ENCODE measurements around the gene UVRAG. TPM values are rescaled to one million over a fixed set of nuclear protein-coding genes. Genes with fewer than 3 reads are reported as not detected.

The UVRAG gene
- polyA plus RNA-seq, 3 donors from 2014 or later: 7.2 to 19.3 (median 15.7) TPM

DNA sequence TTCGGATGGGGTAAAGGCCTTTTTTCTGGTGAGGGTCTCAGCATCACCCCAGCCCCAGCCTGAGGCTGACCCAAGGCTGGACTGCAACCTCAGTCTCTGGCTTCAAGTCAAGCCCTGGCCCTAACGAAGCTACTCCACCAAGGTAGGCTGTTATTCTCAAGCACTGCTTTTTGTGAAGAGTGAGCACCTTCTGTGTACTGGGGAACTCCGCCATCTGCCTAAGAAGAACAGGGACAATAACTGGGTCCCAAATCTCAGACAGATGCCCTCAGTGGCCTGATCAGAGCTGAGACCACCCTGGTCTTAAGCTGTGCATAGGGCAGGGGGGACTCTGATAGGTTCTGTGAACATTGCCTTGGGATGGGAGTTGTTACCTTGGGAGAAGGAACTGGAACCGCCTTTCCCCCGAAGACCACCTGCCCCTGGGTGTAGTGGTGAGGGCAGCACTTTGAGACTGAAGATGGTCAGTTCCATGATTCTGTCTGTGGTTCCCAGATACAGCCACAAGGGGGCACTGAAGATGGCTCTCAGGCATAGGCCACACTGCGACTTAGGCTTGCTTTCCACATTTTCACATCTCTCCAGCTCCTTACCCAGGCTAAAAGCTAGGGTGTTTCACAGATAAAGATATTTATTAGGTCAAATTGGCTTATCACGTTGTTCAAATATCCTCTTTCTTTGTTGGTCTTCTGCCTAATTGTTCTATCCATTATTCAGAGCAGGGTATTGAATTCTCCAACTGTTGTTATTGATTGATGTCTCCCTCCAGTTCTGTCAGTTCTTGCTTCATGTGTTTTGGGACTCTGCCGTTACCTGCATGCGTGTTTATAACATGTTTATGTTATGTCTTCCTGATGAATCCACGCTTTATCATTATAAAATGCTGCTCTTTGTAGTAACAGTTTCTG is 11.8 kb upstream of the UVRAG start:
- no peaks in the 10 kb centered on the region for H3K4me1 Mint-ChIP-seq
- H3K36me3 Mint-ChIP-seq: no peaks in the 10 kb centered on the region
- no peaks in the 10 kb centered on the region for H3K27me3 Mint-ChIP-seq (ENCODE audit: low read depth in 3 of 3)
- H3K9me3 Mint-ChIP-seq: no peaks in the 10 kb centered on the region
- DNase-seq: peak; percentile 64 to 69 (median 67)
- no peak overlapping the region for H3K27ac Mint-ChIP-seq
- H3K4me3 Mint-ChIP-seq: no peak overlapping the region

DNA sequence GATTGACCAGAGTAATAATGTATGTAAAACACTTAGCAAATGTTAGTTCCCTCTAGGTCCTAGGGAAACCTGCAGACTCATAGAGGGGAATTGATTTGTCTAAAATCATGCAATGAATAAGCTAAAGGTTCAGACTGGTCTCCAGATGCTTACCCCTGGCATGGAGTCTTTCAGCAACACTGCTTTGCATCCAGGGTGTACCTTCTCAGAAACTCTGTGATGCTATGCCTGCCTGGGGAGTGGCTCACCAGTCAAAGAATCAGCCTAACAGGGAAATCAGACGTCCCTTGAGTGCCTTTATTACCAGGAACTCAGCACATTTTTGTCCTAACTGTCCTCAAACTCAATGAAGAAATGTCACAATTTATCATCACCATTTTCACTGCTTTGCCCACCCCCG is 5.9 kb upstream of the UVRAG start:
- no peak for DNase-seq
- H3K4me3 Mint-ChIP-seq: no peak overlapping the region
- no peaks in the 10 kb centered on the region for H3K9me3 Mint-ChIP-seq
- peaks cover 7% of the 10 kb centered on the region in 2 donors for H3K4me1 Mint-ChIP-seq
- no peak overlapping the region for H3K27ac Mint-ChIP-seq
- no peaks in the 10 kb centered on the region for H3K36me3 Mint-ChIP-seq
- peaks cover 1 to 3% (median 1%) of the 10 kb centered on the region in 3 donors for H3K27me3 Mint-ChIP-seq (ENCODE audit: low read depth in 3 of 3)

DNA sequence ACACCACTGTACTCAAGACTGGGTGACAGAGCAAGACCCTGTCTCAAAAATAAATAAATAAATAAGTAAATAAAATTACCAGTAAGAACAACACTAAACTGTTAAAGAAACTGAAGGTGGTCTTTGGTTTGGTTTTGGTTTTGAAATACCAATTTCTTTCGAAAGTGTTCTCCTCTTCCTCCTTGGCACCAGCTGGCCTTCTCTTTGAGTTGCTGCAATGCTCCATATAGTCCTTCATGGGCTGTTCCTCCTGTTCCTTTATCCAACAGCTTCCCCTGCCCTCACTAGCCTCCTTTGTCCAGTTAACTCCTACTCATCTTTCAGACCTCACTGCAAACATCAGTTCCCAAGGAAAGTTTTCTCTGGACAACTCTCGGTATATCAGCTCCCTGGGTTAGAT is 5.0 kb upstream of the UVRAG start:
- peaks cover 9 to 10% (median 10%) of the 10 kb centered on the region in 3 donors for H3K27me3 Mint-ChIP-seq (ENCODE audit: low read depth in 3 of 3)
- H3K4me3 Mint-ChIP-seq: no peak overlapping the region
- no peaks in the 10 kb centered on the region for H3K36me3 Mint-ChIP-seq
- no peak for DNase-seq
- H3K27ac Mint-ChIP-seq: peak overlapping the region in 2 of 6 donors; percentile 8 to 14
- peaks cover 10 to 13% of the 10 kb centered on the region in 2 donors for H3K4me1 Mint-ChIP-seq
- H3K9me3 Mint-ChIP-seq: no peaks in the 10 kb centered on the region

DNA sequence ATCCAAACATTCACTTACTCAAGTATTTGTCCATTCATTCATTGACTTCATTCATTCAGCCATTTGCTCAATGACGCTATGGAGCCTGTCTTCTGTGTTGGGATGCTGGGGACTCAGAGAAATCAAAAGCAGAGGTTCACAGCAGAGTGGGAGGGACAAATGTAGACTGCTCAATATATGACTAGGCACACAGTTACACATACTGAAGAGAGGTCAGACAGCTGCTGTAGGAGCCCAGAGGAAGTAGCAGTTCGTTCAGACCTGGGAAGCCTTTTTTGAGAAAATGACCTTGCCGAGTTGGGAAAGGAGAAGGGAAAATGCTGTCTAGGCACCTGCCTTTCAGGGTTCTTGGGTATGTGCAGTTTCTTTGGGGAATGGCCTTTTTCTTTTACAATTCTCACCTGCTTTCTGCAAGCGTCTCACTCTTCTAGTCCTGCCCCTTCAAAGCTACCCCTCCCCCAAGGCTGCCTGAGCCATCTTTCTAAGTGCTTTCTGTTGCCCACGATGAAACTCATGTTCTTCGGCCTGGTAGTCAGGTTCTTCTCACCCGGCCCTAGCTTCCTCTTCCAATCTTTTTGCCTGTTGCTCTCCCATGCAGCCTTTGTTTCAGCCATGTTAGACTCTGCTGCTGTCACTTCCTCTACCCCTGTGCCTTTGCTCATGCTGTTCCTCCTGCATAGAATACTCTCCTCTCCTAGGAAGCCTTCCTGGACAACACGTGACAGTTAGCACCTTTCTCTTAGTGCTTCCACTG is 4.2 kb upstream of the UVRAG start:
- Mint-ChIP-seq H3K9me3 (no peaks in the 10 kb centered on the region), H3K36me3 (no peaks in the 10 kb centered on the region), H3K27me3 (ENCODE audit: low read depth in 3 of 3) (peaks cover 10 to 11% (median 11%) of the 10 kb centered on the region in 3 donors), H3K4me3 (no peak overlapping the region), H3K4me1 (peaks cover 10 to 13% of the 10 kb centered on the region in 2 donors), H3K27ac (peak overlapping the region in 1 of 6 donors; percentile 14)
- DNase-seq: no peak

DNA sequence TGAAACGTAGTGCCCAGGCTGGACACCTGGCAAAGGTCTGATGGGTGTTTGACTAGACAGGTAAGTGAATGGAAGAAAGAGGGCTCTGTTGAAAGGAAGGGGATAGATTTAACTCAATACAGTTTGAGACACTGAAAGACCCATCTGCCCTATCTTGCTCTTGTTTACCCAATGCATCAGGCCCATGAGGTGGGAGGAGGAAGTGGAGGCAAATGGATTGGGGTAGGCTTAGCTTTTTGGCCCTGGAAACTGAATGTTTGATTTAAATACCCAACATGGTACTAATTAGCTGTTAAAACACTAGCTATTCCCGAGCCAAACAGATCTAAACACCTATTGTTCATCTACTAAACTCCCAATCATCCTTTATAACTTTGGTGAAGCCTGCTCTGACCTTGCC is 3.5 kb upstream of the UVRAG start:
- no peak for DNase-seq
- Mint-ChIP-seq H3K9me3 (no peaks in the 10 kb centered on the region), H3K4me3 (no peak overlapping the region), H3K36me3 (no peaks in the 10 kb centered on the region), H3K27me3 (ENCODE audit: low read depth in 3 of 3) (peaks cover 10 to 11% (median 11%) of the 10 kb centered on the region in 3 donors), H3K4me1 (peaks cover 10 to 13% of the 10 kb centered on the region in 2 donors), H3K27ac (peak overlapping the region in 1 of 6 donors; percentile 14)

DNA sequence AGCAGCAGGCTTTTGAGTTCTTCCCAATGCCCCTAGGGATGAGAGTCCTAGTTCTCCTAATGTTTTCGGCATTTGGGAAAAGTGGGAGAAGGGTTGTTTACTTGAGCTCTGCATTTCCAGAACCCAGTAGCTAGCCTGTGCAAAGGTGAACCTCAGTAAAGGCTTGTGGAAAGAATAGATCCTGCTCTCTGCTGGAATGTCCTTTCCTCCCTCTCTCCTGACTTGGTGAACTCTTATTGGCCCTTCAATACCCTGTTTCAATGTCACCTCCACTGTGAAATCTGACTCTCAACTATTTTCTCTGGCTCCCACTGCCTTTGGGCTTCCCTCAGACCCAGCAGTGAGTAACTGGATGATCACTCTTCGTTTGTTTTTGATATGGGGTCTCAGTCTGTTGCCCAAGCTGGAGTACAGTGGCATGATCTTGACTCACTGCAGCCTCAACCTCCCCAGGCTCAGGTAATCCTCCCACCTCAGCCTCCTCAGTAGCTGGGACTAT is 2.4 kb upstream of the UVRAG start:
- Mint-ChIP-seq H3K27ac (no peak overlapping the region), H3K4me1 (peaks cover 10 to 13% of the 10 kb centered on the region in 2 donors), H3K27me3 (ENCODE audit: low read depth in 3 of 3) (peaks cover 10 to 11% (median 11%) of the 10 kb centered on the region in 3 donors), H3K4me3 (no peak overlapping the region), H3K9me3 (no peaks in the 10 kb centered on the region), H3K36me3 (no peaks in the 10 kb centered on the region)
- no peak for DNase-seq

DNA sequence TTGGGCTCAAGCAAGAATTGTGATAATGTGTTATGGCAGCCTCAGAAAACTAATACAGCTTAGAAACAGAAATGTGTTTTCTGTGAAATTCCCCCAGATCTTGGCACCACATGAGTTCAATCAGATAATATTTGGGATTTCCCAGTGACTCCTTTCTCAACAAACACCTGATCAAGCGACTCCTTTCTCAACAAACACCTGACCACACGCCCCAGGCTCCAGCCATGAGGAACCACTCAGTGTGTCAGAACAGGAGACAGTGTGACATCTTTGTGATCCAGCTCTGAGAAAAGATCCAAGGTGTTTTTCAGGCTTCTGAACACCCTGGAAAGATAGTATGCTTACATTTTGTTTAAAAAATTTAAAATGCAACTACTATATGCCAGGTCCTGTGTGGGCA is 1.9 kb upstream of the UVRAG start:
- H3K27me3 Mint-ChIP-seq (ENCODE audit: low read depth in 3 of 3): peaks cover 10 to 11% (median 11%) of the 10 kb centered on the region in 3 donors
- DNase-seq: no peak
- peak overlapping the region in 1 of 5 donors; percentile 87 for H3K4me3 Mint-ChIP-seq
- peaks cover 13 to 17% of the 10 kb centered on the region in 2 donors for H3K4me1 Mint-ChIP-seq
- H3K36me3 Mint-ChIP-seq: no peaks in the 10 kb centered on the region
- peak overlapping the region in 2 of 6 donors; percentile 92 to 98 for H3K27ac Mint-ChIP-seq
- no peaks in the 10 kb centered on the region for H3K9me3 Mint-ChIP-seq

DNA sequence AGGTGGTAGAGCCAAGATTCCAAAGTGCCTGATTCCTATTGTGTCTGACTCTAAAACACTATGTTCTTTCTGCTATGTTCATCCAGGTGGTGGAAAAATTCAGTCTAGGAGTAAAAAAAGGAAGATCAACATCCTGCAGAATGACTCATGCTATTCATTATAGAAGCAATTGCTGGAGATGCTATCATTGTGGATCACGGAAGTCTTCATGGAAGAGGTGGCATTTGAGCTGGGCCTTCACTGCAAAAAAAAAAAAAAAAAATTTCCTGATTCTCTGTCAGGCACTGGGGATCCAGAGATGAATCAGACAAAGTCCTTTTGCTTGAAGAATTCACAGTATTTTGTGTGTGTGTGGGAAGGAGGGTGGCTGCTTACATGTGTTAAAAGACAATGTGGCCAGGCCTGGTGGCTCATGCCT is 1.4 kb upstream of the UVRAG start:
- no peak for DNase-seq
- H3K9me3 Mint-ChIP-seq: no peaks in the 10 kb centered on the region
- H3K4me1 Mint-ChIP-seq: peaks cover 15 to 19% of the 10 kb centered on the region in 2 donors
- no peaks in the 10 kb centered on the region for H3K36me3 Mint-ChIP-seq
- H3K27ac Mint-ChIP-seq: peak overlapping the region in 4 of 6 donors; percentile 26 to 98 (median 92)
- peak overlapping the region; percentile 55 to 93 (median 88) for H3K4me3 Mint-ChIP-seq
- peaks cover 10 to 11% (median 11%) of the 10 kb centered on the region in 3 donors for H3K27me3 Mint-ChIP-seq (ENCODE audit: low read depth in 3 of 3)

DNA sequence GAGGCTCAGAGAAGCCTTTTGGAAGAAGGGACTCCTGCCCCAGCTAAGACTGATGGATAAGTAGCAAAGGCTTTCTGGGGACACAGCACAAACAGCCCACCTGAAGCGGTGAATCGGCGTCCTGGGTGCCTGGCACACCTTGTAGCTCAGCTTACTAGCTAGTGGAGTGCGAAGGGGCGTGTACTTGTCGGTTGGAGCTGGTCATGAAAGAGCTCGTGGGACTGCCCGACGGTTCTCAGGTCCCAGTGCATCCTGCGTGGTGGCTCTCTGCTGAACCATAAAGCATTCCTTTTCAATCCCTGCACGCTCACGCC is 690 bp upstream of the UVRAG start:
- Mint-ChIP-seq H3K27me3 (ENCODE audit: low read depth in 3 of 3) (peaks cover 10 to 11% (median 11%) of the 10 kb centered on the region in 3 donors), H3K27ac (peak overlapping the region in 4 of 6 donors; percentile 91 to 98 (median 92)), H3K9me3 (no peaks in the 10 kb centered on the region), H3K4me3 (peak overlapping the region in 4 of 5 donors; percentile 87 to 93 (median 88)), H3K4me1 (peaks cover 18 to 25% of the 10 kb centered on the region in 2 donors), H3K36me3 (no peaks in the 10 kb centered on the region)
- DNase-seq: no peak

DNA sequence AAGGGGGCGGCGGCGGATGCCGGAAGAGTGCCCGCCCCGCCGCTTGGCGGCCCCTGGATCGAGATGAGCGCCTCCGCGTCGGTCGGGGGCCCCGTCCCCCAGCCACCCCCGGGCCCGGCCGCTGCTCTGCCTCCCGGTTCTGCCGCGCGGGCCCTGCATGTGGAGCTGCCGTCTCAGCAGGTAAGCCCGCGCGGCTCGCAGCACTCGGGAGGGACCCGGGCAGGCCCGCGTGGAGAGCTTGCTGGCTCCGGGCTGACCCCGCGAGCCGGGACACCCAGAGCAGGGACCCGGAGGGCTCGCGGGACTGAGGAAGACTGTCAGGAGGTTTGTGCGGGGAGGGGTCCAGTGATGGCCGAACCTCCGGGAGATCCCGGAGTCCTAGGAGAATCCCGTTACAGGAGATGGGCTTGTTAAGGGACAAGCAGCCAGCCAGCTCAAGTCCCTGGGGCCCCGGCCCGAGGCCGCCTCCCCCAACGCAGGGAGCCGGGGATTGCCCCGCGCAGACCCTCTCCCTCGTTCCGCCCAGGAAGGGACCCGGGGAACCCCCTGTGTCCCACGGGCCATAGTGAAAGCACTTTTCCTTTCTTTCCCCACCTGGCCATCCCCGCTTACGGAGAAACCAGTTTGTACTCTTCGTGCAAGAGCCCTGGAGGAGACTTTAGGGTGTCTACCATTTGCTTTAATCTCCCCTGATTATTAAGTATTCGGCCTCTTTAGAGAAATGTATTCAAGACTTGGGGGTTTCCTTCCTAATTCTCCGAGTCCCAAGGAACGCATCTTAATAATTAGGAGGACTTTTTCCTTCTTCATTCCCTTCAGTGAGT is 547 bp downstream of the UVRAG start:
- Mint-ChIP-seq H3K27ac (peak overlapping the region in 4 of 6 donors; percentile 91 to 98 (median 92)), H3K4me1 (peaks cover 18 to 25% of the 10 kb centered on the region in 2 donors), H3K36me3 (no peaks in the 10 kb centered on the region), H3K27me3 (ENCODE audit: low read depth in 3 of 3) (peaks cover 10 to 11% (median 11%) of the 10 kb centered on the region in 3 donors), H3K4me3 (peak overlapping the region in 4 of 5 donors; percentile 87 to 93 (median 88)), H3K9me3 (no peaks in the 10 kb centered on the region)
- peak; percentile 42 to 67 (median 47) for DNase-seq

DNA sequence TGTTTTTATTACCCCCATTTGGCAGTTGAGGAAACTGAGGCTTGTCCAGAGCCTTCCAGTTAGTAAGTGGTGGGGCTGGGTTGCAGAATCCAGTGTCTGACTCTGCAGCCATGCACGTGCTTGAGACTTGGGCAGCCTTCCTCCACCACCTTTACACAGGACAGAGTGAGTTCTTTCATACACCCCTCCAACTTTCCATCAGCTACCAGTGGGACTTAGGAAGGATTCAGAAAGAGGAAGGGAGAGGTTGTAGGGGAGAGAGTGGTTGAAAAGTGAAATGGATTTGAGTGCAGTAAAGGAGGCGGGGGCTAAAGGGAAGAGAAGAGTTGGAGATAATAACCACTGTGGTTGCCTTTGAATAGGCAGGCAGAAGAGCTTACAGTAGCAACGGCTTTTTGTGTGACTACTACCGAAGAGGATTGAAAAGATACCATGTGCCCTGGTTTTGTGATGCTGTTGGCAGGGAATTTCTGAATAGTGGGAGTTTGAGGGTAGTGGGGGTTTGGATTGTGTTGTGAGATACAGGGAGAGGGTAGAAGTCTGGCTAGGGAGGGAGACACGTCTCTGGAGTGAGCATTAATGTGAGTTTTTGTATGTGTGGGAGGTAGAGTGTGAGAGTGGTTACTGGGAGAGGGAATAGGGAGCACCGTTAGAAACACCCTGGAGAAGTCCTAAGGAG is 1.7 kb downstream of the UVRAG start:
- Mint-ChIP-seq H3K27me3 (ENCODE audit: low read depth in 3 of 3) (peaks cover 9 to 11% (median 11%) of the 10 kb centered on the region in 3 donors), H3K4me1 (peaks cover 26 to 34% of the 10 kb centered on the region in 2 donors), H3K27ac (no peak overlapping the region), H3K4me3 (no peak overlapping the region), H3K9me3 (no peaks in the 10 kb centered on the region), H3K36me3 (no peaks in the 10 kb centered on the region)
- no peak for DNase-seq

DNA sequence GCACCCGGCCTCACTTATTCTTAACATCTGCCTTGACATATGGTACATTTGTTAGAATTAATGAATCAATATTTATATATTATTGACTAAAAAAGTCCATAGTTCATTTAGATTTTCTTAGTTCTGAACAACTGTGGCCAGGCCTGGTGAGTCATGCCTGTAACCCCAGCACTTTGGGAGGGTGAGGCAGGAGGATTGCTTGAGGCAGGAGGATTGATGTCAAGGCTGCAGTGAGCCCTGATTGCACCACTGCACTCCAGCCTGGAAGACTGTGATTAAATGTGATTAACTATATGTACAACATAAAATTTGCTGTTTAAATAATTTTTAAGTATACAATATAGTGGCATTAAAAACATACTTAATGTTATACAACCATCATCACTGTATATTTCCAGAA is 5.6 kb downstream of the UVRAG start:
- no peak for DNase-seq
- peaks cover 0 to 5% (median 4%) of the 10 kb centered on the region in 3 donors for H3K36me3 Mint-ChIP-seq
- no peaks in the 10 kb centered on the region for H3K9me3 Mint-ChIP-seq
- H3K27ac Mint-ChIP-seq: no peak overlapping the region
- H3K27me3 Mint-ChIP-seq (ENCODE audit: low read depth in 3 of 3): no peaks in the 10 kb centered on the region
- peaks cover 37 to 55% of the 10 kb centered on the region in 2 donors for H3K4me1 Mint-ChIP-seq
- H3K4me3 Mint-ChIP-seq: no peak overlapping the region

DNA sequence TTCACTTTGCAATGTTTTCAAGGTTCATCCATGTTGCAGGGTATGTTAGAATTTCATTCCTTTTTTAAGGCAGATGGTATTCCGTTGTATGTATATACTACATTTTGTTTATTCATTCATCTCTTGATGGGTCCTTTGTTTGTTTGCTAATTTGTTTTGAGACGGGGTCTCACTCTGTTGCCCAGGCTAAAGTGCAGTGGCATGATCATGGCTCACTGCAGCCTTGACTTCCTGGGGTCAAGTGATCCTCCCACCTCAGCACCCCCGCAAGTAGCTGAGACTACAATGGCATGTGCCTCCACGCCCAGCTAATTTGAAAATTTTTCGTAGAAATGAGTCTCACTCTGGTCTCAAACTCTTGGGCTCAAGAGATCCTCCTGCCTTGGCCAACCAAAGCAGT is 6.2 kb downstream of the UVRAG start:
- Mint-ChIP-seq H3K4me1 (peaks cover 37 to 57% of the 10 kb centered on the region in 2 donors), H3K27ac (peak overlapping the region in 1 of 6 donors; percentile 54), H3K4me3 (no peak overlapping the region), H3K36me3 (peaks cover 0 to 5% (median 4%) of the 10 kb centered on the region in 3 donors), H3K9me3 (no peaks in the 10 kb centered on the region), H3K27me3 (ENCODE audit: low read depth in 3 of 3) (no peaks in the 10 kb centered on the region)
- DNase-seq: no peak

All from immature natural killer cell (primary cell).